GM10266 (cell line): ENCODE measurements around the gene MT1F.
"Not testable (repeated sequence)": the region's sequence is repeated elsewhere in the genome, so short reads cannot be mapped to it uniquely, and the experiment has no call there.

Experiments
- DNase-seq: peaks from one replicate; pipeline ENCODE4 v3.0.0; 2012; ENCODE audit errors: extremely low spot score
- CTCF ChIP-seq: IDR thresholded peaks from 2 replicates; pipeline ENCODE4 v1.5.1; 2012; ENCODE audit warnings: mild to moderate bottlenecking, low read depth; ENCODE audit not compliant: control insufficient read depth, insufficient read depth; ENCODE audit errors: missing control alignments

MT1F gene

DNA sequence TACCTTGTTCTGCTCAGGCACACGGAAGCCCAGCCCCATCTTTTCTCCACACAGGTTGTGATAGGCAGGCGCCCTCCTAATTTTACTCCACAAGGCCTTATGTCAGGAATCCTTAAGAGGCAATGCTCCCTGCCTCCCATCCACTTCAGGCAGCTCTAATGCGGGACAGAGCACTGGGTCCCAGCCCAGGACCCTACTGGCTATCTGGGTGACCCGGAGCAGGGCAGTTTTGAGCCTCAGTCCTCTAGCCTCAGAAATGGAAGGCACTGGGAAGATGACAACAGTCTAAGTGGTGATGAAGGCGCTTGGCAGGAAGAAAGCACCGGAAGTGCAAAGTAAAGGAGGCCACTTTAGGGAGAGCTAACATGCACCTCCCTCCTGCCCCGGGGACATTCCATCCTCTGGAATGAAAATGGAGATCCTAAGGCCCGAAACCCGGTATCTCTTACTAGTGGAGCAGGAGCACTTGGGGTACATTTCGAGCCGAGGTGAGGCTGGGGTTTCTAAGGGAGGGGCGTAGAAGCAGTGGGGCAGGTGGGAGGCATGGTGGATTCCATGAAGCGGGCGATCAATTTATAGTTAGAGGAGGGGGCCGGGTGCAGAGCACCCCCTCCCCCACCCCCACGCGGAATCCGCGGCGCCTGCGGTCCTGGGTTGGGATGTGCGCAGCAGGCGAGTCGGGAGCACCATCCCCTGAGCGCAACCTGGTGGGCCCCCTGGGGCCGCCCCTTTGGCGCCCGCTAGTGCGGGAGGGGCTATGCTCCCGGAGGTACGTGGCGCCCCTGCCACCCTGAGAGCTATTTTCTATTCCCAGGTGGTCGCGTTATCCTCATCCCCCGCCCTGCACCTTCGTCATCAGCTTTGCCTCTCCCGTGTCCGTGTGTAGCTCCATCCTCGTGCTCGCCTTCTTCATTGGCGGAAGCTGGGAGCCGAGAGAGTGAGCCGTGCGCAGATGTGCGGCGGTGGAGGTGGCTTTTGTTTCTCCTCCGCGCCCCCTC is 4.9 kb downstream of the MT1F start:
- no peak for TF ChIP-seq CTCF
- no peak for DNase-seq

- no peak for TF ChIP-seq CTCF
These were observed 6.7 kb downstream of the MT1F start for GRCh38 chr16:56664506-56664905.

DNA sequence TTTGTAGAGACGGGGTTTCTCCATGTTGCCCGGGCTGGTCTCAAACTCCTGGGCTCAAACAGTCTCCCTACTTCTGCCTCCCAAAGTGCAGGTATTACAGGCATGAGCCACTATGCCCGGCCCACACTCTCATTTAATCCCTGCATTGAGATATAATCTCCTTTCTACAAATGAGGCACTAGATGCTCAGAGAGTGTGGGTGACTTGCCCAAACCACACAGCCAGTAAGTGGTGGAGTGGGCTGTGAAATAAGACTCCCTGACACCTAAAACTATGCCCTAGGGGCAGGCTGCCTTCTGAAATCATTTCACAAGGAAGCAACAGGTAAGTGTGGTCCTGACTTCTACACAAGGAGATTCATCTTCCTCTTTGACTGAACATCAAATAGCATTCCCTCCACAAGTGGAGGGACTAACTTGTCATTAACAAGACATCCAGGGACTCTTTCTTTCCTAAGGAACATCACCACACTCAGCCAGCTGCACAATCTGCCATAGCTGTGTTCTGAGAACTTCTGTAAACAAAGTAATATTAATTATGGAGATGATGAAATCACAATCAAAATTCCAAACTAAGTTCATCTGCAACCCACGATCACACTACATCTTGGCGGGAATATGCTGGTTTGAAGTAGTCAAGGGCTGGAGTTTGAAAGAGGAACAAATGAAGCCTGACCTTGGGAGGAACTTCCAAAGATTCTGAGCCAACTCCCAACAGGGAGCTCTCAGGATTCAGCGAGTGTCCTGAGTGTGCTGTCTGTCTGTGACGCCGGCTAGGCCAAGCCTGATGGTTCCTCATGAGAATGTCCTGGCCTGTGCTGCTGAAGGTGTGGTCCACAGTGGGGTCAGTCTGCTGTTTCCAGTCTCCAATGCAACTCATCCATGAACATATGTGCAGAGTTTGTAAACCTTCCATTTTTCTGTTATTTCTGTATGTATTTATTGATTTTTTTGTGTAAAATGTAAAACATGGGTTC is 7.8 kb downstream of the MT1F start:
- not testable (repeated sequence) for DNase-seq

More at GRCh38 chr16:56664506-56664905, 6.7 kb downstream of the MT1F start:
- no peak for DNase-seq

GRCh38 chr16:56667581-56668571 is 10.1 kb downstream of the MT1F start, which contains the start of gene MT1G:
TSS of gene MT1G (minus strand) at chr16:56668065. CDS start at chr16:56667993, 72 bp downstream.
- TF ChIP-seq CTCF: no peak
- no peak for DNase-seq

GRCh38 chr16:56669005-56669839 is 11.5 kb downstream of the MT1F start, which contains the start of gene MT1H:
TSS of gene MT1H (plus strand) at chr16:56669814. CDS start at chr16:56669885, 71 bp downstream.
- TF ChIP-seq CTCF: no peak
- DNase-seq: no peak

DNA sequence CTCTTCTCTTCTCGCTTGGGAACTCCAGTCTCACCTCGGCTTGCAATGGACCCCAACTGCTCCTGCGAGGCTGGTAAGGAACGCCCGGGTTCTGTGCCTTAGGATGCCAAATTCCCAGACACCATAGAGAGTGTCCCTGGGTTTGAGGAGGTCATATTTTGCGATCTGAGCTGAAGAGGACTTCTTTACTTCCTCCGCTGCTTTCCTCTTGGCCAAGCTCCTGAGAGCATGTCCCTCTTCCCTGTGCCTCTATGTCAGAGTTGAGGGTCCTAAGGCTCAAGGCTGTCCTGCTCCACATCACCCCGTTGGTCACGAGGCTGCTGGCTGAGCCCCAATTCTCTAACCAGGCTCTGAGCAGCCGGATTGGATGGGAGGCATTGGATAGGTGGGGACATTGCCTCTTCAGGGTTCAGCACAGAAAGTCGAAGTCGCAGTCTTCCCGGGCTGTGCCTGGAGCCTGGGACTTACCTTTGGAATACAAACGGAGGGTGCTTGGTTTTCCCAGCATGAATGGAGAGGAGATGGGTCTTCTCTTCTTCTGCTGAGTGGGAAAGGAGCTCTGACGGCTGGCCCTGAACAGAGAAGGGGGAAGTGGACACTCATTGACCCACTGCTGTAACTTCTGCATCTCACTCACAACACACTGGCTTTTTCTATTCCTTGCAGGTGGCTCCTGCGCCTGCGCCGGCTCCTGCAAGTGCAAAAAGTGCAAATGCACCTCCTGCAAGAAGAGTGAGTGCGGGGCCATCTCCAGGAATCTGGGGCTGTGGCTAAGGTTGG is 12.3 kb downstream of the MT1F start:
- DNase-seq: no peak
- no peak for TF ChIP-seq CTCF
